GM18499 (cell line): ENCODE results near the gene NHLH2.

Source experiments
- ATAC-seq: cut with Tn5 transposase; IDR thresholded peaks from one replicate; pipeline ENCODE4 v1.9.1; 2021; ENCODE audit warnings: moderate number of reproducible peaks; ENCODE audit not compliant: insufficient read depth, unreplicated experiment

NHLH2 gene

DNA sequence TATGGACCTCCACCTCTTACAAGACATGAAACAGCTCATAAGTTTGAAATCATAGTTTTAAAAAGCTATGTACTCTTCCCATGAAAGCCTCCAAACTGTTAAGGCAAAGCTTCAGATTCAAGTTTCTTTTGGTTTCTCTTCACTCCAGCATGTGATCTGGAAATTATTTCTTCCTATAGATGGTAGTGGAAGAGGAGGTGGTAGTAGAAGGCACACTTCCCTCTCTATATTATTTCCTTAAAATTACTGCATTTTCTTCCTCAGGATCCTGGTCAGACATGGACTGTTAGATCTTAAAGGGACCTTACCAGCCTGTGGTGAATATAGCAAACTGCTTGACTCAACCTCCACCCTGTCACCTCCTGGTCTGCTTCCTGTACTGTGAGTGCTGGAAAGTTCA lies 31.9 kb downstream of the NHLH2 start:
- no peak for ATAC-seq

DNA sequence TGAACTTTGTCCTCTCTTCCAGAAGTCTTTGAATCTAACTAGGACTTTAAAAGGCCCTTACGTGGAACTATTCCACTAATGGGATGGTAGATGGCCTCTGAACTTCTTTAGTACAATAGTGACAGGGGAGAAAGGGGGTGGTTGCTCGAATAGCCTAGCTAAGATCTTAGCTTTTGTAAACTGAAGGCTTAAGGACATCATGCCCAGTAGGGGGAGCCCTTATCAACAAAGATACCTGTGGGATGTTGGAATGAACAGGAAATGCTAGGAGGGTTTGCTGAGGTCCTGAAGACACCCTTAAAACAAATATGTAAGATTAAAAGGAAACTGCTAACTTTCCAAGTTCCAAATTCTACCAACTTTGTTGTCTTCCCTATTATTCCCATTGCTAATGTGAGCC lies 33.2 kb downstream of the NHLH2 start:
- no peak for ATAC-seq

DNA sequence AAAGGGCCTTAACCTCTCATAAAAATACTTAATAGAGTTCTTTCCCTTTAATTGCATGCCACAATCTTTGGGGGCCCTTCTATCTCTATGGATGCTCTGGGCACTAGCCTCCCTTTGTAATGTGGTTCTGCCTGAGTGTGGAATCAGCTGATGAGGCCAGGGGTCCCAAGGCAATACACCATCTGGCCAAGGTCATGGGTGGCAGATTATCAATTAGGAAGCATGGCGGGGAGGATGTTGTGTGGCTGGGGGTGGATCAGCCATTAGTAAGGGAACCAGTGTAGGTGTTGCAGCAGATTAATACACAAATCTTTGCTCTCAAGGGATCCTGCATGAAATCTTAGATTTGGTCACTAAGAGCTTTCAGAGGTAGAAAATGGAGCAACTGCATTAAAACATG lies 35.3 kb downstream of the NHLH2 start:
- ATAC-seq: no peak

DNA sequence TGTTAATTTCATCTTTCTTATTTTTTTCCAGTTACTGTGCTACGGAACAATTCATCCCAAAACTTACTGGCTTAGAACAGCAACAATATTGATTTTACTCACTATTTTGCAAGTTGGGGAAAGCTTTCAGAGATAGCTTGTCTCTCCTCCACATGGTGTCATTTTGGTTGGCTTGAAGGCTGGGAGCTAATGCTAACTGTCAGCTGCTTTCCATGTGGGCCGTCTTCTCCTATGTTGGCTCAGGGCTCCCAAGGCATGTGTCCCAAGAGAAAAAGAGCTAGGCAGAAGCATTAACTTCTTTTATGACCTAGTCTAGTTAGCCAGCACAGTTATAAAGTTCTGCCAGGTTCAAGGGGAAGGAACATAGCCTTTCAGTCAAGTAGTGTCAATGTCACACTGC lies 38.5 kb downstream of the NHLH2 start:
- ATAC-seq: no peak

DNA sequence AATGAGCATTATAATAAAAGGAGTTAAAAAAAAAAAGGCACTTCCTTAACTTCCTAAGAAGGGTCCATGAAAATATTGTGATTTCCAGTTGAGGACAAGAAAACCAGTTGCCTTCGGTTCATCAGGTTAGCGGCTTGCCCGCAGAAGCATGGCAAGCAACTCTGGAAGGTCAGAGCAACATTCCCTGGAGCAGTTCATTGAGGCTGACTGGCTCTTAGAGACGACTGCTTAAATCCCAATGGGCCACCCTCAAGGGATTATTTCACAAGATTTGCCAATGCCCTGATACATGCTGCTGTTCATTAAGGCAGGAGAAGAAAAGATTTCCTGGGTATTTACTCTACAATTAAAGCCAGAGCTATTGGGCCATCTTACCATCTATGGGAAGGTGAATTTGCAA lies 43.4 kb downstream of the NHLH2 start:
- no peak for ATAC-seq

DNA sequence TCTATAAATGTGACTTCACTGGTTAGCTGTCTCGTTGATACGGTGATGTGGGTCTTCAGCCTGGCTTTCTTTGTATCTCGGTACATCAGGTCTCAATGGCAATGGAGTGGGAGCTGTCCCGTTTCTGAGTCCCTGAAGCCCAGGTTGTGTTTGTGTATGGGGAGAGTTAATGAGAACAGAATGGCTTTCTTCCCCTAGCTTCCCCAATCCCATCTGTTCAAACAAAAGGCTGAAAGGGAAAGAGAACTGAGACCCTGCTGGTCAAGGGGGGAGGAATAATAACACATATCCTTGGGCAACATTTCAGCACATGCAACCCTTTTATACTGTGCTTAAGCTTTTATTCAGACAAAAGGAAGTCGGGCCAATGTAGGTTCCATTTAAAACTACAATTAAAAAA lies 44.0 kb downstream of the NHLH2 start:
- no peak for ATAC-seq

DNA sequence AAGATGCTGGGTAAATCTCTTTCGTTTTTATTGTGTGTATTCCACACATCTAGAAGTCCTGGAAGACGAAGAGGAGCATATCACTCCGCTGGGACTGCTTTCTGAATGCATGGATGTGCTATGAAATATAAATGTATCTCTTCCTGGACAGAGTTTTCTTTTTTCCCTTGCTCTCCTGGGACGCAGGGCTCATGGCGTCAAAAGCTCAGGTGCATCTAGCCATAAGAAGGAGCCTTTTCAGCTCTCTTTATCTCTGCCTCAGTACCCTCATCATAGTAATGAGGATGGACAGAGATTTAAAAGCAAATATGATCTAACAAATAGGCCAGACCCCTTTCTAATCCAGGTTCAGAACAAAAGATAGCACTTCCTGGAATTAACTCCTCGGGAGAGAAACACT lies 44.9 kb downstream of the NHLH2 start:
- no peak for ATAC-seq

DNA sequence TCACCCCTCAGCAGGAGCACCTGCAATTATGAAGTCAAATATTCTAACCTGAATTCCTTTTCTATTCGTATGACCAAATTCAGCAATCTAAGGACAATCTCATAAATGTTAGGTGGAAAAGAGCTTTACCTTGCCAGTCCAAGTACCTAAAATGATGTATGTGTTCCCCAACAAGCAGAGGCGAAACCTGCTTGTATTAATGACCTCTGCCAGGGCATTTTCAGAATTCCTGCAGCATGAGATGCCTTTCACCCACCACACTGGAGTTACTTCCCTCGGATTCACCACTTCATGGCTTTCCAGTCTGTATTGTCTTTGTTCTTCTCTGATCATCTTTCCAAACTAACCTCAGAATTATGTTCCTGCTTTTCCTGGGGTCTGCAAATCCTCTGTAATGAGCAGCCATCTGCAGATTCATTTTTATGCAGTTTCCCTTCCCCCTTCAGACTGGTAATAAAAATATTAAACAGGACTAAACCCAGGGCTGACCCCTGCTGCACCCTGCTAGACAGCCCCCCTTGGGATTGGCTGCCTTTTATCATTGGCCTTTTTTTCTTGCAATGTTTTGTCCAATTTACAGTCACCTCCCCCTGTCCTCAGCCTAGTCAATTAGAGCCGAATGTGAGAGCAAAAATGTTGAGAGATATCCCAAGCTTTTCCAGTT lies 45.8 kb downstream of the NHLH2 start:
- no peak for ATAC-seq

DNA sequence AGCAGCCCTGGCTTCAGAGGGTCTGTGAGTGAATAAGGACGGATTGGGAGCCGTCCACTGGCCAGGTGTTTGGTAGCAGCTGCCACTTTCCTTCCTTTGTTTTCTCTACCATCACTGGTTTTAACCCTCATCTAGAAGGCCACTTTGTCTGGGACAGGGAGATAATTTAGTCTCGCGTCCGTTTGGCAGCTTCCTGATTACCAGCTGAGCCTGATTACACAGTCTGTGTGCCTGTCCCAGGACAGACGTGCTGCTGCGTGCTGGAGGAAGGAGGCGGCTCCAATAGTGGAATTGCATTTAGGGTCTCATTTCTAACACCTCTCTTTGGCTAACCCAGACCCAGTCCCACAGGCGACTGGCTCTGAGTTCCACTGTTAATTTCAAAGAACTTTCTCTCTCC lies 47.8 kb downstream of the NHLH2 start:
- ATAC-seq: no peak

DNA sequence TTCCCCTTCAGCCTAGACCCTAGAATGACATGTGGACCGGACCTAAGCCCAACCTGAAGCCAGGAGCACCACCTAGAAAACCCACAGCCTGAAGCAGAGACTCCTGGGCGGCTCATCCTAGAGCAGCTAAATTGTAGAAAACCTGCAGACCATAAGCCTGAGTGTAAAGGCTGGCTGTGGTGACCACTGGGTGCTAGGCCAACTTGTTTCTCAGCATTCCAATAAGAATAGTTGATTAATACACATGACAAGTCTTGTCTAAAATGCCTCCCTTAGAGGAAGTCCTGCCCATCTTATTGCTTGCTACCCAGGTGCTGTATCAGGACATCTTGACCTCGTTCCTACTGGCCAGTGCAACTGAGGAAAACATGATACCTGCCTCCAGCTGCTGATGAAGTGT lies 49.1 kb downstream of the NHLH2 start:
- ATAC-seq: no peak

DNA sequence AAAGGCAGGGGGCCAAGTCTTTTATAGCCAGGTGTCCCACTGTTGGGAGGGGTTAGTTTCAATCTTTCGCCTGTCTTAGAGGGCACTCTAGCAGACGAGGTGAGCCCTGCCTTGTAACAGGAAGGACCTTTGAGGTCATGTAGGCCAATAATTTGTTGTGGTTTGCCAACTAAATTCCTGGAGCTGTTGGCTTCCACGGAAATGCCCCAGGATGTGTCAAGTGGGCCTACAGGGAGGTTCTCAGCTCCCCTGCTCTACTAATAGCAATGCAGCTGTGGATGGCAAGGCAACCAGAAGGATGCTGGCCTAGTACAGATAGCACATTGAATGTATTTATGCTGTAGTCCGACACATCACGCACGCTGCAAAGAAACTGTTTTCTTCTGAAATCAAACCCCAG lies 50.1 kb downstream of the NHLH2 start:
- no peak for ATAC-seq

DNA sequence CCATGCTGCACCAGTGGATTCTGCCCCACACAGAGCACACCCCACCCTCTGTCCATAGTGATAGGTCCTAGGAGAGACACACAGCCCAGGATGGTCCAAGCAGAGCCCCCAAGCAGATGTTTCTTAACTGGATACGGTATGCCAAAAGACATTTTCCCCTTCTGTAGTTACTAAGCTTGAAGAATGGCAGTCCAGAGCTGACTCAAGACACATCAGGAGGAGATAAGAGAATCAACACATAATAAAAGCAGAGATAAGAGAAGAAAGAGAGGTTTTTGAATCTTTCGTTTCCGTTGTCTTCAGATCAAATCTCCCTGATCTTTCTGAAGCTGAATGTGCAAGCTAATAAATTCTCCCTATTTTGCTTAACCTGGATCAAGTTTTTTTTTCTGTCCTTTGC lies 50.6 kb downstream of the NHLH2 start:
- no peak for ATAC-seq
